A549 (cell line): ENCODE data around the gene CALN1. TPM values are rescaled to one million over a fixed set of nuclear protein-coding genes. Genes with fewer than 3 reads are reported as not detected.

Experiments
- ATAC-seq, 2 experiments: fragments of 200-7000 bp in 1 of 2; fragments of >200 bp in 1 of 2; cut with Nextera tagmentation in 1 of 2; cut with Tn5 transposase in 1 of 2; 3 replicates each; pipeline versions ENCODE4 v1.8.0 to v1.9.1; 2018 to 2020; ENCODE audit warnings: mild to moderate bottlenecking in 1 of 2, moderate library complexity in 1 of 2
- CTCF ChIA-PET: fragments of 300-600 bp; sonication (Branson Sonifier 250); formaldehyde crosslinking; extraction: SDS; loops from one replicate; lab custom pipeline; 2021; ENCODE audit warnings: antibody characterized with exemption, inconsistent platforms; lab: Yijun Ruan, JAX
- POLR2A ChIA-PET: fragments of 350-600 bp; formaldehyde crosslinking; extraction: SDS; loops from one replicate; lab custom pipeline; 2021; ENCODE audit warnings: antibody characterized with exemption, inconsistent platforms; lab: Yijun Ruan, JAX
- DNase-seq, 2 experiments: peaks; one replicate each; pipeline versions ENCODE4 v3.0.0 to v3.0.0-alpha.2; 2011 to 2016; ENCODE audit warnings: low read depth in 1 of 2, low spot score in 1 of 2
- FAIRE-seq: peaks from 2 replicates; lab custom pipeline; 2011; peaks lifted over from hg19 to GRCh38; lab: Jason Lieb, UNC
- H3K27ac ChIP-seq, 2 experiments: fragments of >200 bp; sonication (Bioruptor Twin); formaldehyde crosslinking; 3 replicates each; pipeline ENCODE4 v1.5.1; 2016 to 2017
- H3K4me1 ChIP-seq: fragments of >200 bp; sonication (Bioruptor Twin); formaldehyde crosslinking; 3 replicates; pipeline ENCODE4 v1.6.1; 2016
- H3K4me2 ChIP-seq: fragments of >200 bp; sonication (Bioruptor Twin); formaldehyde crosslinking; 3 replicates; pipeline ENCODE4 v1.6.1; 2016
- H3K4me3 ChIP-seq: fragments of >200 bp; sonication (Bioruptor Twin); formaldehyde crosslinking; 3 replicates; pipeline ENCODE4 v1.5.1; 2016
- H3K9me3 ChIP-seq: fragments of >200 bp; sonication (Bioruptor Twin); formaldehyde crosslinking; 3 replicates; pipeline ENCODE4 v1.6.1; 2016
- CBX8 ChIP-seq: fragments of 200-600 bp; sonication (generic); IDR thresholded peaks from 2 replicates; pipeline ENCODE4 v1.6.1; 2016
- CEBPB ChIP-seq, 2 experiments: fragments of >200 bp in 1 of 2; sonication (Bioruptor Twin) in 1 of 2; formaldehyde crosslinking in 1 of 2; IDR thresholded peaks; 2 replicates each; pipeline ENCODE4 v1.6.1; 2012 to 2016
- CTCF ChIP-seq: fragments of >200 bp; sonication (Bioruptor Twin); formaldehyde crosslinking; IDR thresholded peaks from 3 replicates; pipeline ENCODE4 v1.5.1; 2016
- EHMT2 ChIP-seq: fragments of 200-600 bp; sonication (generic); IDR thresholded peaks from 2 replicates; pipeline ENCODE4 v1.6.1; 2016; ENCODE audit warnings: antibody characterized with exemption, low read depth, mild to moderate bottlenecking, moderate library complexity
- ESRRA ChIP-seq: fragments of 150-350 bp; IDR thresholded peaks from 2 replicates; pipeline ENCODE4 v1.6.1; 2014; ENCODE audit warnings: mild to moderate bottlenecking, low read length, borderline replicate concordance
- HDAC2 ChIP-seq: fragments of 200-600 bp; sonication (generic); IDR thresholded peaks from 2 replicates; pipeline ENCODE4 v1.6.1; 2016
- KDM1A ChIP-seq: fragments of 200-600 bp; sonication (generic); IDR thresholded peaks from 2 replicates; pipeline ENCODE4 v1.6.1; 2016; ENCODE audit warnings: low read depth, mild to moderate bottlenecking
- KDM5A ChIP-seq: fragments of 200-600 bp; sonication (generic); IDR thresholded peaks from 2 replicates; pipeline ENCODE4 v1.6.1; 2016; ENCODE audit warnings: antibody characterized with exemption, mild to moderate bottlenecking
- MAFK ChIP-seq: fragments of 450-650 bp; IDR thresholded peaks from 2 replicates; pipeline ENCODE4 v1.6.1; 2014; ENCODE audit not compliant: partially characterized antibody
- NPAS2 ChIP-seq: fragments of 250-450 bp; sonication (Bioruptor Pico); IDR thresholded peaks from 2 replicates; pipeline ENCODE4 v1.8.0; 2022; ENCODE audit warnings: mild to moderate bottlenecking, moderate library complexity, borderline replicate concordance
- RFX5 ChIP-seq: fragments of 450-650 bp; IDR thresholded peaks from 2 replicates; pipeline ENCODE4 v1.7.1; 2014; ENCODE audit warnings: antibody characterized with exemption, mild to moderate bottlenecking, moderate library complexity
- SREBF2 ChIP-seq: fragments of 450-650 bp; IDR thresholded peaks from 2 replicates; pipeline ENCODE4 v1.6.1; 2014; ENCODE audit warnings: mild to moderate bottlenecking, moderate library complexity
- TFCP2L1 ChIP-seq: fragments of 250-450 bp; sonication (Bioruptor Pico); IDR thresholded peaks from 2 replicates; pipeline ENCODE4 v1.5.0; 2021; ENCODE audit warnings: mild to moderate bottlenecking
- USF2 ChIP-seq: fragments of 450-650 bp; IDR thresholded peaks from 2 replicates; pipeline ENCODE4 v1.6.1; 2014; ENCODE audit warnings: antibody characterized with exemption
- ZFP36 ChIP-seq: fragments of 450-650 bp; IDR thresholded peaks from 2 replicates; pipeline ENCODE4 v1.6.1; 2014; ENCODE audit warnings: borderline replicate concordance; ENCODE audit not compliant: partially characterized antibody
- WGBS: methylation state at CpG from one replicate; pipeline ENCODE4 v1.1.6; 2017; ENCODE audit errors: missing lambda C conversion rate; 5-methylcytosine and 5-hydroxymethylcytosine counted together
- polyA plus RNA-seq, 4 experiments: library from polyadenylated mRNA; depleted of rRNA in 3 of 4; stranded (reverse); fragments of >200 nt; fragmentation: RNase III in 1 of 4; extraction: RNeasy Plus Mini Kit Qiagen cat#74134 plus additional on column Dnase treatment in 1 of 4; gene quantifications; 2 replicates in 3 of 4; 3 replicates in 1 of 4; pipeline ENCODE4 v1.2.3, GENCODE V29; 2011 to 2017
- TF ChIP-seq, protein P1 (sequence below): IDR thresholded peaks from 2 replicates; pipeline ENCODE4 v1.6.1; 2012
- TF ChIP-seq, protein P2 (sequence below): fragments of 150-350 bp; IDR thresholded peaks from 2 replicates; pipeline ENCODE4 v1.6.1; 2014; ENCODE audit warnings: low read depth, mild to moderate bottlenecking, low read length

The CALN1 gene
- polyA plus RNA-seq, 2 of the 4 experiments (the other 2 are of a cell fraction), result not detected

GRCh38 chr7:71804256-71804655, 607.9 kb downstream of the CALN1 start:
- CTCF ChIA-PET, result no interaction called here
- ATAC-seq (no peak), FAIRE-seq (no peak), DNase-seq (no peak)
- no peak overlapping the region for H3K4me2 ChIP-seq
- POLR2A ChIA-PET, result no interaction called here
- no peak overlapping the region for H3K4me3 ChIP-seq
- H3K4me1 ChIP-seq, result no peaks in the 10 kb centered on the region
- H3K27ac ChIP-seq, result no peak overlapping the region
- 9% methylated on average over 3 of the region's 3 CpGs for WGBS
- no peak for TF ChIP-seq ZFP36
- no peak for TF ChIP-seq EHMT2
- no peak for TF ChIP-seq USF2
- TF ChIP-seq HDAC2, result no peak
- TF ChIP-seq, protein P1, sequence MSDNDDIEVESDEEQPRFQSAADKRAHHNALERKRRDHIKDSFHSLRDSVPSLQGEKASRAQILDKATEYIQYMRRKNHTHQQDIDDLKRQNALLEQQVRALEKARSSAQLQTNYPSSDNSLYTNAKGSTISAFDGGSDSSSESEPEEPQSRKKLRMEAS, result no peak
- TF ChIP-seq RFX5, result no peak
- TF ChIP-seq NPAS2 (CRISPR knock-in tag), result no peak
- TF ChIP-seq MAFK, result no peak
- TF ChIP-seq, protein P2, sequence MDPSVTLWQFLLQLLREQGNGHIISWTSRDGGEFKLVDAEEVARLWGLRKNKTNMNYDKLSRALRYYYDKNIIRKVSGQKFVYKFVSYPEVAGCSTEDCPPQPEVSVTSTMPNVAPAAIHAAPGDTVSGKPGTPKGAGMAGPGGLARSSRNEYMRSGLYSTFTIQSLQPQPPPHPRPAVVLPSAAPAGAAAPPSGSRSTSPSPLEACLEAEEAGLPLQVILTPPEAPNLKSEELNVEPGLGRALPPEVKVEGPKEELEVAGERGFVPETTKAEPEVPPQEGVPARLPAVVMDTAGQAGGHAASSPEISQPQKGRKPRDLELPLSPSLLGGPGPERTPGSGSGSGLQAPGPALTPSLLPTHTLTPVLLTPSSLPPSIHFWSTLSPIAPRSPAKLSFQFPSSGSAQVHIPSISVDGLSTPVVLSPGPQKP, result no peak
- no peak for TF ChIP-seq SREBF2
- no peak for TF ChIP-seq ESRRA
- no peak for TF ChIP-seq CEBPB (IDR thresholded peaks at IDR 0.05)
- H3K9me3 ChIP-seq, result peaks cover 4% of the 10 kb centered on the region; the same call in 1 of the 3 replicates

DNA sequence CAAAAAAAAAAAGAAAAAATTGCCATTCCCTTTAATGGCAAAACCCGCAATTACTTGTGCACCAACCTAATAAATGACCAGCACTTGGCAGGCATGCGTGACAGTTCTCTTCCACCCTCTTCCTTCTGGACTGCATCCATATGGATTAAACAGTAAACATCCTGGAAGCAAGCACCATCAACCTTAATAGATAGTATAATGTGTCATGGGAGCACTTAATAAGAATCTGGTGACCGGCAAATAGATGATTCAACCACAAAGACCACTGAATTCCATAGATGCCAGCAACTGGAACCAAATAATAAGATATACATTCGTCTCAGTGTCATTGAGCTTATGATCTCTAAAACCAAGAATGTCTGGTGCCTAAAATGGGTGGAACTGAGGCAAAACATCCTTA, 610.2 kb downstream of the CALN1 start:
- WGBS, result 32% methylated on average over 4 of the region's 4 CpGs
- Histone ChIP-seq H3K9me3 (peaks cover 4% of the 10 kb centered on the region; the same call in 1 of the 3 replicates), H3K4me3 (no peak overlapping the region)
- ATAC-seq, result no peak
- CTCF ChIA-PET, result interaction anchor here (0.6 kb wide), 1 partner anchor 813 kb away, joined by 3 read pairs; no protein-coding TSS in a partner anchor
- TF ChIP-seq CTCF (no peak), CBX8 (no peak)
- TF ChIP-seq, all 56 proteins: peak for 0
- DNase-seq (no peak), FAIRE-seq (no peak)
- no peak overlapping the region for H3K4me2 ChIP-seq
- no peaks in the 10 kb centered on the region for H3K4me1 ChIP-seq
- POLR2A ChIA-PET, result no interaction called here
- H3K27ac ChIP-seq, result no peak overlapping the region

- CTCF ChIA-PET, result no interaction called here
- 0 out of 3 replicates have a peak, but pooled peaks cover 4% of the 10 kb centered on the region for H3K9me3 ChIP-seq
- H3K4me2 ChIP-seq, result no peak overlapping the region
- H3K4me3 ChIP-seq, result no peak overlapping the region
- no peak for FAIRE-seq
- H3K4me1 ChIP-seq, result no peaks in the 10 kb centered on the region
- no peak for DNase-seq
- no peak for TF ChIP-seq TFCP2L1 (CRISPR knock-in tag)
- TF ChIP-seq KDM1A, result no peak
- no peak for TF ChIP-seq KDM5A
- TF ChIP-seq, protein P2, result no peak
- WGBS, result 65% methylated on average over 11 of the region's 11 CpGs
- ATAC-seq, result no peak
- H3K27ac ChIP-seq, result no peak overlapping the region
- POLR2A ChIA-PET, result no interaction called here
Observed at GRCh38 chr7:71800321-71800720, 611.8 kb downstream of the CALN1 start.
